SU-DHL-6 (cell line): ENCODE data around the gene ARHGAP26.

Experiments used
- H2AFZ ChIP-seq: fragments of 200-600 bp; sonication (generic); 2 replicates; pipeline ENCODE4 v1.6.1; 2014; ENCODE audit warnings: low read depth, mild to moderate bottlenecking, moderate library complexity, mixed read lengths, antibody characterized with exemption, low read length; ENCODE audit not compliant: severe bottlenecking
- H3F3A ChIP-seq: fragments of 200-600 bp; shearing (Covaris generic); 2 replicates; pipeline ENCODE4 v1.6.0; 2016; ENCODE audit warnings: antibody characterized with exemption, mild to moderate bottlenecking; ENCODE audit not compliant: insufficient read depth
- H3K27ac ChIP-seq: fragments of 200-600 bp; sonication (generic); 2 replicates; pipeline ENCODE4 v1.5.1; 2016; ENCODE audit warnings: low read depth, mild to moderate bottlenecking, low read length, moderate library complexity, mixed read lengths
- H3K27me3 ChIP-seq: fragments of 200-600 bp; sonication (generic), shearing (Covaris generic); 2 replicates; pipeline ENCODE4 v1.6.0; 2014; ENCODE audit warnings: mild to moderate bottlenecking, low read length
- H3K36me3 ChIP-seq: fragments of 200-600 bp; sonication (generic); 2 replicates; pipeline ENCODE4 v1.6.1; 2014; ENCODE audit warnings: mild to moderate bottlenecking, low read length, mixed read lengths
- H3K4me2 ChIP-seq: fragments of 300-600, 200-600 bp; shearing (Covaris generic), sonication (generic); 2 replicates; pipeline ENCODE4 v1.6.0; 2014; ENCODE audit warnings: low read length, low read depth, mild to moderate bottlenecking; ENCODE audit not compliant: poor library complexity, severe bottlenecking
- H3K4me3 ChIP-seq: fragments of 200-600 bp; sonication (generic); 2 replicates; pipeline ENCODE4 v1.5.1; 2014; ENCODE audit warnings: antibody characterized with exemption, low read length, mild to moderate bottlenecking, mixed read lengths; ENCODE audit not compliant: insufficient read depth, poor library complexity, severe bottlenecking
- H3K79me2 ChIP-seq: fragments of 200-600 bp; sonication (generic); 2 replicates; pipeline ENCODE4 v1.6.1; 2014; ENCODE audit warnings: mild to moderate bottlenecking, low read length, moderate library complexity; ENCODE audit not compliant: insufficient read depth
- H3K9ac ChIP-seq: fragments of 200-600 bp; sonication (generic); 2 replicates; pipeline ENCODE4 v1.7.0; 2014; ENCODE audit warnings: mild to moderate bottlenecking, low read length
- H3K9me2 ChIP-seq: fragments of 200-600 bp; sonication (generic); replicated peaks from 2 replicates; pipeline ENCODE4 v1.6.1; 2014; ENCODE audit warnings: low read length; ENCODE audit not compliant: insufficient read depth
- H3K9me3 ChIP-seq: fragments of 200-600 bp; sonication (generic); 2 replicates; pipeline ENCODE4 v1.6.1; 2014; ENCODE audit warnings: low read length, mixed read lengths; ENCODE audit not compliant: insufficient read depth
- H4K20me1 ChIP-seq: fragments of 200-600 bp; sonication (generic); 2 replicates; pipeline ENCODE4 v1.6.1; 2014; ENCODE audit warnings: low read depth, mild to moderate bottlenecking, antibody characterized with exemption, low read length, moderate library complexity, mixed read lengths
- CTCF ChIP-seq: fragments of 200-600 bp; sonication (generic); IDR thresholded peaks from one replicate; pipeline ENCODE4 v1.5.1; 2017; ENCODE audit warnings: antibody characterized with exemption, mild to moderate bottlenecking, low read length, moderate library complexity; ENCODE audit not compliant: insufficient read depth, poor library complexity, severe bottlenecking
- EZH2phosphoT487 ChIP-seq: fragments of 200-600 bp; sonication (generic), shearing (Covaris generic); conservative IDR thresholded peaks from 2 replicates; pipeline ENCODE4 v1.6.1; 2018; ENCODE audit warnings: mild to moderate bottlenecking, antibody characterized with exemption, low read length, moderate library complexity, mixed read lengths

ARHGAP26 gene

GRCh38 chr5:142769793-142770649 lies at the start of gene ARHGAP26:
TSS of gene ARHGAP26 (plus strand) at chr5:142770377. CDS start at chr5:142770762, 385 bp downstream.
- H2AFZ ChIP-seq: peak within 1 kb of the TSS; percentile 92
- no peak for TF ChIP-seq CTCF
- TF ChIP-seq EZH2phosphoT487: no peak
- H3K4me3 ChIP-seq: peak within 1 kb of the TSS; percentile 92
- H3K4me2 ChIP-seq: peak within 1 kb of the TSS; percentile 84
- H4K20me1 ChIP-seq: no peaks in the 10 kb centered on the region
- no peak within 1 kb of the TSS; the same call in 1 of the 2 replicates for H3K27ac ChIP-seq
- peak within 1 kb of the TSS; percentile 58 for H3K9ac ChIP-seq
- H3K79me2 ChIP-seq: no peaks in the 10 kb centered on the region
- H3K9me3 ChIP-seq: no peaks in the 10 kb centered on the region
- no peaks in the 10 kb centered on the region for H3K36me3 ChIP-seq
- no peaks in the 10 kb centered on the region for H3F3A ChIP-seq
- no peaks in the 10 kb centered on the region for H3K9me2 ChIP-seq
- H3K27me3 ChIP-seq: no peaks in the 10 kb centered on the region

GRCh38 chr5:142720641-142721271 lies 49.4 kb upstream of the ARHGAP26 start:
- H2AFZ ChIP-seq: no peak overlapping the region
- H3K9ac ChIP-seq: no peak overlapping the region
- no peaks in the 10 kb centered on the region for H3K36me3 ChIP-seq
- H3K4me3 ChIP-seq: no peak overlapping the region
- H3K9me3 ChIP-seq: no peaks in the 10 kb centered on the region
- no peaks in the 10 kb centered on the region for H3F3A ChIP-seq
- no peaks in the 10 kb centered on the region for H3K27me3 ChIP-seq
- TF ChIP-seq EZH2phosphoT487 (no peak), CTCF (no peak)
- H3K4me2 ChIP-seq: no peak overlapping the region
- H3K79me2 ChIP-seq: no peaks in the 10 kb centered on the region
- no peak overlapping the region for H3K27ac ChIP-seq
- H4K20me1 ChIP-seq: no peaks in the 10 kb centered on the region
- no peaks in the 10 kb centered on the region for H3K9me2 ChIP-seq

GRCh38 chr5:142722146-142722545 lies 48.0 kb upstream of the ARHGAP26 start:
- no peak for TF ChIP-seq CTCF
- TF ChIP-seq EZH2phosphoT487: no peak
- Histone ChIP-seq H3K4me2 (no peak overlapping the region), H3K9ac (no peak overlapping the region), H2AFZ (no peak overlapping the region), H3K36me3 (no peaks in the 10 kb centered on the region), H4K20me1 (no peaks in the 10 kb centered on the region), H3K9me2 (no peaks in the 10 kb centered on the region), H3K9me3 (no peaks in the 10 kb centered on the region), H3K79me2 (no peaks in the 10 kb centered on the region), H3K27ac (no peak overlapping the region), H3K4me3 (no peak overlapping the region), H3F3A (no peaks in the 10 kb centered on the region), H3K27me3 (no peaks in the 10 kb centered on the region)
